ENCODE data around the gene SERTAD4. TPM values are rescaled to one million over a fixed set of nuclear protein-coding genes. Genes with fewer than 3 reads are reported as not detected.
A peak's percentile ranks its signal among the peaks of the same experiment; 100 is the strongest.

SERTAD4 gene
- polyA plus RNA-seq, 1 experiment: 6.2 TPM

- ChIA-PET CTCF (interaction anchor here (0.6 to 2.3 kb wide), 3 partner anchors 30 to 114 kb away, joined by 3 to 8 read pairs (median 7); no protein-coding TSS in a partner anchor), POLR2A (interaction anchor here (0.6 to 2.1 kb wide), 3 partner anchors 31 to 61 kb away, joined by 3 to 12 read pairs (median 4); no protein-coding TSS in a partner anchor)
- Histone ChIP-seq H3K36me3 (ENCODE audit: control insufficient read depth, insufficient read depth, low read length) (peaks cover 2% of the 10 kb centered on the region), H3K27me3 (ENCODE audit: control insufficient read depth, insufficient read depth, low read length) (no peaks in the 10 kb centered on the region), H3K4me3 (ENCODE audit: low read depth, low read length) (peak overlapping the region; percentile 59)
- TF ChIP-seq, protein P1, sequence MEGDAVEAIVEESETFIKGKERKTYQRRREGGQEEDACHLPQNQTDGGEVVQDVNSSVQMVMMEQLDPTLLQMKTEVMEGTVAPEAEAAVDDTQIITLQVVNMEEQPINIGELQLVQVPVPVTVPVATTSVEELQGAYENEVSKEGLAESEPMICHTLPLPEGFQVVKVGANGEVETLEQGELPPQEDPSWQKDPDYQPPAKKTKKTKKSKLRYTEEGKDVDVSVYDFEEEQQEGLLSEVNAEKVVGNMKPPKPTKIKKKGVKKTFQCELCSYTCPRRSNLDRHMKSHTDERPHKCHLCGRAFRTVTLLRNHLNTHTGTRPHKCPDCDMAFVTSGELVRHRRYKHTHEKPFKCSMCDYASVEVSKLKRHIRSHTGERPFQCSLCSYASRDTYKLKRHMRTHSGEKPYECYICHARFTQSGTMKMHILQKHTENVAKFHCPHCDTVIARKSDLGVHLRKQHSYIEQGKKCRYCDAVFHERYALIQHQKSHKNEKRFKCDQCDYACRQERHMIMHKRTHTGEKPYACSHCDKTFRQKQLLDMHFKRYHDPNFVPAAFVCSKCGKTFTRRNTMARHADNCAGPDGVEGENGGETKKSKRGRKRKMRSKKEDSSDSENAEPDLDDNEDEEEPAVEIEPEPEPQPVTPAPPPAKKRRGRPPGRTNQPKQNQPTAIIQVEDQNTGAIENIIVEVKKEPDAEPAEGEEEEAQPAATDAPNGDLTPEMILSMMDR (IDR thresholded peaks at IDR 0.05; ENCODE audit: insufficient read depth, low read depth, low read length): no peak
- no peak for DNase-seq (ENCODE audit: low read depth)
Observed at GRCh38 chr1:210234329-210234757, 1.7 kb downstream of the SERTAD4 start.

DNA sequence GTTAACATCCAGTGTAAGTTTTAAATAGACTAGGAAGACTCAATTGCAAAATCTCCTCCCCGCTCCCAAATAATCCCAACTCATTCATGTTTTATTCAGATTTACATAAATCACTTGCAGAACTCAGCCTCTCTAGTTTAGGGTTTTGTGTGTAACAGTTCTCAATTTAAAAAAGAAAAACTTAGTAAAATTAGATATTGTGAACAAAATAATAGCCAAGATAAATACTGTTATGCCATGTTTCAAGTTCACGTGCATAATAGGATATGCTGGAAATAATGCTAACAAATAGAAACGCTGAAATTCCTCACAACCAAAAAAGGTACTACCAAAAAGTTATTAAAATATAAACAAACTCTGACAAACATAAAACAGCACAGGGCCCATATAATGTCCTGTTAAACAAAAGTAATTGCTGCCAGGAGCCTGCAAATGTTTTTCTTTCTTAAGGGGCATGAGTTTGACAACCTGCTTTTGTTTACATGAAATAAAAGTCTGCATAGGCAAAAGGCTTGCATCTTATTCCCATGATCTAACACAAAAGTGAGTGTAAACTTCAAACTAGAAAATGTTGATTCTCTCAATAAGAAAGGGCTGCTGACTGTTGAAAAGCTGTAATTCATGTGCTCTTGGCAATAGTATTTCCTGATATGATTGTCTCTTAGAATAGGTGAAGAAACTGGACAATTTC lies 2.9 kb downstream of the SERTAD4 start:
- ChIA-PET CTCF (no interaction called here), POLR2A (no interaction called here)
- DNase-seq (ENCODE audit: low read depth): no peak
- Histone ChIP-seq H3K36me3 (ENCODE audit: control insufficient read depth, insufficient read depth, low read length) (peaks cover 2% of the 10 kb centered on the region), H3K27me3 (ENCODE audit: control insufficient read depth, insufficient read depth, low read length) (no peaks in the 10 kb centered on the region), H3K4me3 (ENCODE audit: low read depth, low read length) (no peak overlapping the region)
- TF ChIP-seq, protein P1 (IDR thresholded peaks at IDR 0.05; ENCODE audit: insufficient read depth, low read depth, low read length): no peak

- CTCF ChIA-PET: interaction anchor here (1.3 kb wide), 1 partner anchor 74 kb away, joined by 4 read pairs; no protein-coding TSS in a partner anchor
- POLR2A ChIA-PET: no interaction called here
- DNase-seq (ENCODE audit: low read depth): no peak
Observed at GRCh38 chr1:210236386-210236839, 3.8 kb downstream of the SERTAD4 start.

GRCh38 chr1:210236840-210237409 lies 4.3 kb downstream of the SERTAD4 start:
- Histone ChIP-seq H3K36me3 (ENCODE audit: control insufficient read depth, insufficient read depth, low read length) (peaks cover 2% of the 10 kb centered on the region), H3K4me3 (ENCODE audit: low read depth, low read length) (no peak overlapping the region), H3K27me3 (ENCODE audit: control insufficient read depth, insufficient read depth, low read length) (no peaks in the 10 kb centered on the region)
- POLR2A ChIA-PET: no interaction called here
- no peak for DNase-seq (ENCODE audit: low read depth)
- TF ChIP-seq, protein P1 (IDR thresholded peaks at IDR 0.05; ENCODE audit: insufficient read depth, low read depth, low read length): no peak
- CTCF ChIA-PET: interaction anchor here (0.8 to 1.3 kb wide), 2 partner anchors 57 to 73 kb away, joined by 3 to 4 read pairs; no protein-coding TSS in a partner anchor

More at GRCh38 chr1:210236386-210236839, 3.8 kb downstream of the SERTAD4 start:
- H3K36me3 ChIP-seq (ENCODE audit: control insufficient read depth, insufficient read depth, low read length): peaks cover 2% of the 10 kb centered on the region
- no peaks in the 10 kb centered on the region for H3K27me3 ChIP-seq (ENCODE audit: control insufficient read depth, insufficient read depth, low read length)
- no peak overlapping the region for H3K4me3 ChIP-seq (ENCODE audit: low read depth, low read length)
- TF ChIP-seq, protein P1 (IDR thresholded peaks at IDR 0.05; ENCODE audit: insufficient read depth, low read depth, low read length): no peak

DNA sequence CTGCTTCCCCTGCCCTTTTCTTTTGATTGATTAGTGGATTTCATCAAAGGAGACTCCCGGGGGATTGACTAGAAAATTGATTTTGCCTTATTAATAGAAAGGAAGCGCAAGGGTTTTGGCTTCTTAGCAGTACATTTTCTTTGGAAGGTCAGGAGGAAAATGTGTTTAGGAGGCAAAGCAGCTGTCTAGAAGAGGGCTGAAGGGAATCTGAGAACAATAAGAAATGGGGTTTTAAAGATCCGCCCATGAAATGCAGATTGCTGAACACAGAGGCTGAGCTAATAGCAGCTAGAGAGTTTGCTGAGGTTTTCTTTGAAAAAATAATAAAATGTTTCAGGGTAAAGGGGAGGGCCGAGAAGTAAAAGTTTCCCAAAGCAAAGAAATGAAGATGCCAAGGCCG lies 4.9 kb downstream of the SERTAD4 start:
- no peak overlapping the region for H3K4me3 ChIP-seq (ENCODE audit: low read depth, low read length)
- H3K36me3 ChIP-seq (ENCODE audit: control insufficient read depth, insufficient read depth, low read length): peaks cover 2% of the 10 kb centered on the region
- no peaks in the 10 kb centered on the region for H3K27me3 ChIP-seq (ENCODE audit: control insufficient read depth, insufficient read depth, low read length)
- DNase-seq (ENCODE audit: low read depth): no peak
- CTCF ChIA-PET: interaction anchor here (0.8 to 1.2 kb wide), 2 partner anchors 57 to 65 kb away, joined by 3 to 4 read pairs; no protein-coding TSS in a partner anchor
- TF ChIP-seq, protein P1 (IDR thresholded peaks at IDR 0.05; ENCODE audit: insufficient read depth, low read depth, low read length): no peak
- POLR2A ChIA-PET: no interaction called here

Measured in BJ (cell line).